Activated CD8-positive, alpha-beta memory T cell treated with anti-CD3 and anti-CD28 coated beads for 36 hours (primary cell): ENCODE data around the gene NEBL. TPM values are rescaled to one million over a fixed set of nuclear protein-coding genes. Genes with fewer than 3 reads are reported as not detected.

Source experiments
- CTCF ChIA-PET: fragments of 350-600 bp; sonication (Branson Sonifier 250); formaldehyde crosslinking; loops from one replicate; lab custom pipeline; 2021; ENCODE audit warnings: antibody characterized with exemption; lab: Charles Lee
- POLR2A ChIA-PET: fragments of 350-600 bp; sonication (Branson Sonifier 250); formaldehyde crosslinking; loops from one replicate; lab custom pipeline; 2021; ENCODE audit warnings: antibody characterized with exemption; lab: Charles Lee
- total RNA-seq, 2 experiments: library from RNA; stranded (reverse); gene quantifications; one replicate each; pipeline ENCODE4 v1.2.3, GENCODE V29; 2021

Gene NEBL
- total RNA-seq, 2 experiments from 2014 or later: 0.46 to 0.51 TPM

DNA sequence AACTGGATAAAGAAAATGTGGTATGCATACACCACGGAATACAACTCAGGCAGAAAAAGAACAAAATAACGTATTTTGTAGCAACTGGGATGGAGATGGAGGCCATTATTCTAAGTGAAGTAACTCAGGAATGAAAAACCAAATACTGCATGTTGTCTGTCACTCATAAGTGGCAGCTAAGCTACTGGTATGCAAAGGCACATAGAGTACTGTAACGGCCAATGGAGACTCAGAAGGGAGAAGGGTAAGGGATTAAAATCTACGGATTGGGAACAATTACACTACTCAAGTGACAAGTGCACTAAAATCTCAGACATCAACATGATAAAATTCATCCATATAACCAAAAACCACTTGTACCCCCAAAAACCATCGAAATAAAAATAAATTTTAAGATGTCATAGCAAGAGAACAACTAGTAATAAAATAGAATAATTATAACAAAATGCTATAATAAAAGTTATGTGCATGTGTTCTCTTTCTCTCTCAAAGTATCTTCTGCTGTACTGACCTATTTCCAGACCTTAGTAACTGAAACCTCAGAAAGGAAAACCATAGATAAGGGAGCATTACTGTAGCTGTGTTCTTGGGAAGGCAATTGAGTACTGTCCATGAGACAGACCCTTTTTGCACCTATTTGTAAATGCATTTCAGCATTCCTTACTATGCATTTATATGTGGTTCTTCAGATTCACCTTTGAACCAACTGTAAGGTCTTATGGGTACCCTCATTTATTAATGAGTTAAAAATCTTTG is 6.7 kb upstream of the NEBL start:
- CTCF ChIA-PET: no interaction called here
- POLR2A ChIA-PET: no interaction called here

DNA sequence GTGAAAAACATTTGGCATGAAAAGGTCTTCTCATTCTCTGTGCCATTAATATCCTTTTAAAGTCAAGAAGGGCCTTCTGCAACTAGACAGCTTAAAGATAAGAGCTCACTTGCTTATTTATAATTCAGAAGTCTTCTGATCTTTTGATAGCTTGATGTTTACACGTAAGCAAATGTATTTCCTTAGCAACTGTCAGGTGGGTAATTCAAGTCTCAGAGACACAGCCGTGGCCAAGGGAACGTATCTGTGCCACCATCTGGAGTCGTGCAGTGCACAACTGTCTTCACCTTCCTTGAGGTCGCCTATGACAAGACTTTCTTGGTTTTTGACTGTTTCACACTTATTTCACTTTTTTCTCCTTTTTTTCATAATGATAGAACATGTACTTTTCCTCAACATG is 4.0 kb upstream of the NEBL start:
- ChIA-PET POLR2A (no interaction called here), CTCF (no interaction called here)

DNA sequence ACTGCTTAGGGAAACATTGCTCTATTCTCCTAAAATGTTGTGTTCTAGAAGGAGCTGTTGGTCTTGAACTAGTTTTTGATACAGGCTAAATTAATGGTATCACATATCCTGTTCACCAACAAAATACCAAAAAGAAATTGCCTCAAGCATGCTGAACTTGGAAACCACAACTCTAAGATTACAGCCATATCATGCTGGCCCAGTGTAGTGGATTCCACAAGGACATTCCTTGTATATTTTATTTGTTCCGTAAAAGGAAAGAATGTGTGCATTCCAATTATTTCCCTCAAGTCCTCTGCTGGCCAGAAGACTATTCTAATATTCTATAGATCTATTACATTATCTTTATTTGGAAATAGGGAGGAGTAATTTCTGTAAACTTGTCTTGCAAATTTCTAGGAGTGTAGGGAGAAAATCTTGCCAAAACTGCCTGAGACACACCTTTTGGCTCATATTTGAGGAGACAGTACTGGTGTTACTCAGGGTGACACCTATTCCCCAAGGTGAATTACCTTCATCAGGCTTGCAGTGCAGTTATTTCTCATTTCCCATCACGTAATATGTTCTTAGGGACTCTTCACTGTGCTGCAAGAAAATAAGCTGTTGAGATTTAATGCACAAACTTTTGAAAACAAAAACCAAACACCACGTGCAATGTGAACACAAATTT is 1.9 kb upstream of the NEBL start:
- ChIA-PET CTCF (no interaction called here), POLR2A (no interaction called here)

DNA sequence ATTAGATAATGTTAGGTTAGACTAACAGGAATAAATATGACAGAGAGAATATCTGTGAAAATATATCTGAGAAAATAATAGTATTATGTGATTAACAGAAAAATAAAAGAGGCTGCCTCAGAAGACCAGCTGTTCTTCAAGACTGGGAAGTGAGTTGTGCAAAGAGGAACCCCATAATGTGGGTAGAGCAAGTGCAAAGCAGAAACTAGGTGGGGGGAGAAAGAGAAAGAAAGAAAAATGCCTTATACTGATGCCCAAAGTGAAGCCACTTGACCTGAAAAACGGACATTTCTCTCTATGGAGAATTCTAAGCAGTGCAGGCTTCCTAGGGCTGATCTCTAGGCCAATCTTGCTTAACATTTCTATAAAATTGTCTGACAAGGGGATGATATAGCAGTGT is 3.8 kb downstream of the NEBL start:
- ChIA-PET POLR2A (no interaction called here), CTCF (no interaction called here)

DNA sequence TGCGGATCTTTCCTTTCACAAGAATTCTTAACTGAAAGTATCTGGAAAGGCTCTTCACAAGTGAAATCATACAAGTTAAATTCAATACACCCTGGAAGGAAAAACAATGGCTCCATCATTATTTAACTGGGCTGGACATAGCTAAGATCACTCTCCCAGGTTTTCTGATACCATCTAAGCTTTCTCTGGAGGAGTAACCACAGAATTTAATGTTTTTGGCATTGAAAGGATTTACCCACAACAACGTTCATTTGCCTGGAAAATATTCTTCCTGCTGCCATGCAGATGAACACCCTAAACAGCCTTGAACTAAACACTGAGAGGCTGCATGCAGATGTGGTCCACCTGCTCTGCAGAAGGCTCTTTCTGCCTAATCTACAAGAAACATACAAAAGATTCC is 4.3 kb downstream of the NEBL start:
- POLR2A ChIA-PET: no interaction called here
- CTCF ChIA-PET: no interaction called here

DNA sequence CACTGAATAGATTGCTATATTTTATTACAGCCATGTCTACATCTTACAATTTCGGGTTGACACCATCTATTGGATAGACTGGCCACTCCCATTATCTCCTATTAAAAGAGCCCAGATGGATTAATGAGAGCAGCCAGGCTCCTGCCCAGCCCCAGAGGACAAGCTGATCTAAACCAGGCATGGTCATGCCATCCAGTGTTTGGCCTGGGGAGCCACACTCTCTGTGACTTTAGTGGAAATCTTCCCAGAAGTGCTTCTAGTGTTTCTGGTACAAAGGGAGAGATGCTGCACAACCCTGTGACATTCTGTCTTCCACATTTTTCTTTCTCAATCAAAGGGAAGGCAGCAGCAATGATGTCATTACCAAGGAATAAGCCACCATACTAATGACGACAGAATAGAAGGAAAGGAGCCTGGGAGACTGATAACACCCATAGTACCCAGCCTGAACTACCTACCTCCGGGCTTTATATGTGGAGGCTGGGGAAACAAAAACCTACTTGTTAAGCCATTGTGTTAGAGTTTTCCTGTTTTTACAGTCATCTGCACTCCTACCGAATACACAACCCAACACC is 5.0 kb downstream of the NEBL start:
- POLR2A ChIA-PET: no interaction called here
- CTCF ChIA-PET: no interaction called here

DNA sequence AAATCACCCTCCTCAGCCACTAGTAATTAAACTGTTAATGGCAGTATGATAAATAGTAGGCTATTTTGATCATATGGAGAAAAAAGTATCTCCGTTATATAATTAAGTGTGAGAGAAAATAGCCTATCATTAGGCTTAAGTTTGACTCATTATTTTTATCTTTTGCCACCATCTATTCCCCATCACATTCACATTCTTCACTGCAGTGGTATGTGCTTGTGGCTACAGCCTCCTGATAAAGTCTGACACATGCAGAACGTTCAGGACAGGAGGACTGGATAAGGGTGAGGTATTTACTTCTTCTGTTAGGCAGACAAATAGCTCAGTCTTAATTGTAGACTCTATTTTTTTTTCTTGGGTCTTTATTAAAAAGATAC is 5.8 kb downstream of the NEBL start:
- CTCF ChIA-PET: no interaction called here
- POLR2A ChIA-PET: no interaction called here

DNA sequence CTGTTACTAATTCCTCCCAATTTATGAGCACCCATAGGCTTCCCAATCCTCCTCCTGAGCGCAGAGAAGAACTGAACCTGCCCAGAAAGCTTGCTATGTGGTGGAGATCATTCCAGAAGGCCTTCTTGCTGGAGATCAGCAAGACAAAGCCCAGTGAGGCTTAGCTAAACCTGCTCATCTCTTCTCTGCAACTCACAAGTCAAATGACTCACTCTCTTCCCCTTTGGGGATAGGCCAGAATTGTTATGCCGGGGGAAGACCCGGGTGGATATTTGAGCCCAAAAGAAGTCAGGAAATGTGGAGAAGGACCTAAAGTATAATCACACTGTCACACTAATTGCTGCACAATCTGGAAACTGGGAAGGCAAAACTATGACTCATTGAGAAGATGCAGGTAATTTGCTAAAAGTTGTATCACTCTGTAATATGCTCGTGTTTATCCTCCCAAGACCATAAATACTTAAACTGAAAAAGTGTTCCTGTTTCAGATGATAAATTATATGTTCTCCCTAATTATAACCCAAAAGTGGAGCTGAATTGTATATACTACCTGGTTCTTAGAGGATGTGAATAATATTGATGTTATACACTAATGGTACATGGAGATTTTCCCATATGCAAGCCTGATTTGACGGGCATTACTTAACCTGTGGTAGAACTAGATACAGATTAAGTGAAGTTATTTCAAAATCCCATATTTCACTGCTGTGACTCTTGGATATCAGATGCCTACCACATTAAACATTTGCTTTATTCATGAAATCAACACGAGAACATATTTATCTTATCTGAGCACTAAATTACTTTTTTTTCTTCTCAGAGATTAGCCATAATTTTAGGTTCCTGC is 6.4 kb downstream of the NEBL start:
- ChIA-PET POLR2A (no interaction called here), CTCF (no interaction called here)

DNA sequence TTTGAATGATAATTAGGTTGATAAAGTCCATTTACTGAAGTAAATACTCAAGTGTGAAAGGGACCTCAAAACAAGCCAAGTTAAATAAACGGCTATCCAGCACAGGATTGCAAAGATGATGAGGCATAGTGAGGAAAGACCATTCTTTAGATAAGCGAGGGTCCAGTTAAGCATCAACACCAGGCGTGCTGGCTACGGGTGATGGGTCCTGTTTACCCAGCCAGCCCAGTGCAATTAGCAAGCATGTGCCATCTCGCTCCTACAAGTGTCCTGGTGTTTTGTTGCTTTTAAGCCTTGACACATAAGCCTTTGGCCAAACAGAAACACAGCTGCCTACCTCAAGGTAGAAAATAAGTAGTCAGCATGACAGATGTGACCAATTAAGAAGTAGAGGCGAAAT is 7.1 kb downstream of the NEBL start:
- CTCF ChIA-PET: no interaction called here
- POLR2A ChIA-PET: no interaction called here

DNA sequence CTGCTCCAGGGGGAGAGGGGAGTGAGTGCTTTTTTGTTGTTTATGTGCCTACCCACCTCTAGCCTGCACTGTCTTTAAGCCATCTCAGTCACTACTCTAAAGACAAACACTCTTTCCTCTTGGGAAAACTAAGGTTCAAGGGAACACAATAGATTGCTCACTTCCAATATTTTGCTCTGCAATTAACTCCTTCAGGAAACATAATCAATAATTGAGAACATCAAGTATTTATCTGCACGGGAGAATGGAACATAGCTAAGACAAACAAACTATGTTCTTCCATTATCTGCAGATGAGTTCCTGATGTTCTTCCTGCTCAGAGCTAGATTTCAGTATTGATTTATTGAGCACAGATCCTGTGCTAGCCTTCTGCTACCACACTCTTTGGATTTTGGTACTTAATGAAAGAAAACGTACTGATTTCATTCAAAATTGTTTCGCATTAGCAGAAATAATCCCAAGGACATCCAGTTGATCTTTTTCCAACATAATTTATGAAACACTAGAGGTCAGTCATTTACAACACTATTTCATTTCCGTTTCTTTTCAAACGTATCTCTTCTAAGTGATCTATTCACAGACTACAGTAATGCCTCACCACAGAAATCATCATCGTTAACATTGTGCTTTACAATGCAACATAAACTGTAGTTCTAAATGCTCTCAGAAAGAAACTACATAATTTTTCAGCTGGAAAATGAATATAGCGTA is 8.3 kb downstream of the NEBL start:
- POLR2A ChIA-PET: no interaction called here

DNA sequence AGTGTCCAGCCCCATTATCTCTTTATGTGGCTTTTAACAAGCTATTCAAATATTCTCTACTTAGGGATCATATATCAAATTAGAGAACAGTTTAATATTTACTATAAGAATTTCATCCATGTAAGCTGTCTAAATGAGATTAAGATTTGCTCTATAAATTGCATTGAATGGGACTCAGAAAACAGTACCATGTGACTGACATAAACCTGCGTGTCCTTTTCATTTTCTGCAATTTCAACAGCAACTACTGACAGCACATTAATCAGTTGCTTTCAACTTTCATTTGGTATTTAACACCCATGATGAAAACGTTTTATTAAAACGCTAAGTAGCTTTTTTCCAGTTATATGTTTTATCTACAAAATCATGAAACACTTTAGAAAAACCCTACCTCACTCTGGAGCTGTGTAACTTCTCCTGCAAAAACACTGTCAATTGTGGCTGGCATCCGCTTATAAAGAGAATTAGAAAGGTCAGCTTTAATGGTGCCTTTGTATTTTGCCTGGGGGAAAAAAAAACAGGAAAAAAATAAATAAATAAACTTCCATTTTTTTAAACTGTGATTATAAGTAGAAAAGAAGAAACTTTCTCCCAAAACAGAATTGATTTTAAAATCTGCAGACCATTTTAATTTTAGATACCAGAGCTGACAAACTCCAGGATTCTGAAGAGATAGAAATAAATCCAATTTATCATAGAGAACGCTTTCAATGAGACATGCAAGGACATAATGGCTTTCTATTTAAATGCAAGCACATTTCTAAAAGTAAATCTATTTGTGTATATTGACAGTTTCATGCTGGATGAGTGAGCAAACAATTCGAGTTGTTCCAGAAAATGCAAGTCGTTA is 9.2 kb downstream of the NEBL start:
- ChIA-PET POLR2A (no interaction called here), CTCF (no interaction called here)

More for the DNA sequence above, 8.3 kb downstream of the NEBL start:
- CTCF ChIA-PET: no interaction called here

DNA sequence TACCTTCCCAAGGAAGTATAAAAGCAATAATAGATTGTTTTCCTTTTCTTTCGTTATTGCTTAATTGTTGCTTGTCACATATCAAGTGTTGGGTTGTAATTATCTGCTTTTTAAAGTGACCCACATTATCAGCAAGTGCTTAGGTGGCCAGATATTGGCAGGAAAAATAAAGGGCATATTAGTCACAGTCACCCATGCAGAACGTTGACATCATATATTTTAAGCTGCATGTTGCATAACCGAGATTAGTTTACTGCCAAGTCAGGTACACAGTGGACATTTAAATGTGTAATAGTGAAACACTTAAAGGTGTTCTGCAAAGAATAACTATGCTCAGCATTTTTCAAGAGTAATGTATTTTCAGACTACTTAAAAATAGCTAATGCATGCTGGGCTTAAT is 11.4 kb downstream of the NEBL start:
- ChIA-PET CTCF (no interaction called here), POLR2A (no interaction called here)

DNA sequence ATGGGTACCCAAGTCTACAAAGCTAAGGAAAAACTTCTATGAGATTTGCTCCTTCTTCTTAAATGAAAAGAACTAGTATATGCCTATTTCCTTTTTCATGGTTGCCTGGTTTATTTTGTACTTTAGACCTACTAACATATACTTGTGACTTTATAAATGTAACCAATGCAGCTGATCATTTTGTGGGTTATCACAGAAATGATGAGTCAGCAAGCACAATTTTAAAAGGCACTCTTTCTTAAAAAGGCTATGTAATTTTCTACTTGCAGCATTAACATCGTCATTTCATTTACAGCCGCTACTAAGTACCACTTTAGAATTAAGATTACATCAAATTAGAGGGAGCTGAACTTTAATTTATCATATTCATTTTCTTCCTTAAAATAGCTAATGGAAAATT is 13.6 kb downstream of the NEBL start:
- ChIA-PET CTCF (interaction anchor here (1.2 kb wide), 1 partner anchor 9 kb away, joined by 3 read pairs; no protein-coding TSS in a partner anchor), POLR2A (no interaction called here)

DNA sequence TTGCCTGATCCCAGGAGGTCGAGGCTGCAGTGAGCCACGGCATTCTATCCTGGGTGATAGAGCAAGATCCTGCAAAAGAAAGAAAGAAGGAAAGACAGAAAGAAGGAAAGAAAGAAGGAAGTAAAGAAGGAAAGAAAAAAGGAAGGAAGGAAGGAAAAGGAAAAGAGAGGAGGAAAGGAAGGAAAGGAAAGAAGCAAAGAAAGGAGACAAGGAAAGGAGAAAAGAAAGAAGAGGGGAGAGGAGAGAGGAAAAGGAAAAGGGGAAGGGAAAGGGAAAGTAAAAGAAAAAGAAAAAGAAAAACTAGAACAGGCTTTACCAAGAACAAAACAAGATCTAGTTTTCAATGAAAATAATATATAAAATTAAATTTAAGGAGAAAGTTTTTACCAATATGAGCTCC is 15.0 kb downstream of the NEBL start:
- CTCF ChIA-PET: no interaction called here
- POLR2A ChIA-PET: no interaction called here

DNA sequence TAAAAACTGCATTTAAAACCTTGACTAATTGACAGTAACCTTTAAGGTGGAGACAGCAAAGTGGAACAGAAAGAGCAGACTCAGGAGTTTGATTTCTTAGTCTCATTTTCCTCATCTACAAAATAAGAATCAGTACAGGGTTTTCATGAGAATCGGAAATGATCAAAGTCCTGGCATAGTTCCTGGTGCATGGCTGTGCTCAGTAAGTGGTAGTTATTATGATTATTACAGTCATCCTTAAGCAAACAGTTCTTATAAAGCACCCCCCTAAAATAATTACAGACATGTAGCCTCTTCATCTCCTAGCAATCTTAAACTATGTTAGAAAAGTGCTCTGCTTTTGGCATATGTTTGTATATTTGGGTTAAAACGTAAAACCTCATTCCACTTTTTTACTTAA is 18.0 kb downstream of the NEBL start:
- POLR2A ChIA-PET: no interaction called here
- CTCF ChIA-PET: no interaction called here

DNA sequence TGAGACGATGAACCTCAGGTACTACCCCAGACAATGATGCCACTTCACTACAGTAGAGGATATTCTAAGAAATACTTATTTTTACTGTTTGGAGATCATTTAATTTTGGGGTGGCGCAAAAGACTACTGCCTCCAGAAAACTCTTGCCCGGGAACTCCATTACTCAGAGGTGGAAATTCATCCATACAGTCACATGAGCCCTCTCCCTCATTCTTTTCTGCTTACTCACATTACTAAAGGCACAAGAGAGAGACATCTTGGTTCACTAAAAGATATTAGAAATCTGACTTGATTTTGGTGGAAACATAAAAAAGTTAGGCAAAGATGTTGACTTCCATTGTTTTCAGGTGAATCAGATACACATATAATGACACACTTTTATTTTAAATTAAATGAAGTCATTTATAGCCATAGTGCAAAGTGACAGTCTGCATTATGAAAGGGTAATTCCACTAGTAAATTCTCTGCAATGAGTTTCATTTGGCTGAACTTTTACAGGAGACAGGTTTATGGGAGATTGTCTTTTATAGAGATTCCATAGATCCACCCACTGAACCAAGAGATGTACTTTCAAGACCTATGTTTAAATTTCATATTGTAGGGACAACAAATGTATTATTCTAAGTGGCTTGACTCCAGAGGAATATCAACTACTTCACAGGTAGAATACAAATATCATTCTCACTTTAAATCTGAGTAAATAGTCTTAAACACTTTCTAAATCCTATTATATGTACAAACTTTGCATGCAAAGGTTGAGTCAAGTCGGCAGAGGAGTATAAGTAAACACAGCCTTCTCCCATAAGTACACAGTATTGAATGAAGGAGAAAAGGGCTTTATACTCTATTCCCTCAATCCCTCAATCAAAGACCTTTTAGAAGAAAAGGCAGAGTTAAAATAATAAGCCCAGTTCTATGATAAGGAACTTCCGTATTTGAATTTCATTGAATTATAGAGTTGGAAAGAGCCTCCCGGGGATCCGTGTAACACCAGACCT is 18.8 kb downstream of the NEBL start:
- ChIA-PET POLR2A (no interaction called here), CTCF (no interaction called here)

DNA sequence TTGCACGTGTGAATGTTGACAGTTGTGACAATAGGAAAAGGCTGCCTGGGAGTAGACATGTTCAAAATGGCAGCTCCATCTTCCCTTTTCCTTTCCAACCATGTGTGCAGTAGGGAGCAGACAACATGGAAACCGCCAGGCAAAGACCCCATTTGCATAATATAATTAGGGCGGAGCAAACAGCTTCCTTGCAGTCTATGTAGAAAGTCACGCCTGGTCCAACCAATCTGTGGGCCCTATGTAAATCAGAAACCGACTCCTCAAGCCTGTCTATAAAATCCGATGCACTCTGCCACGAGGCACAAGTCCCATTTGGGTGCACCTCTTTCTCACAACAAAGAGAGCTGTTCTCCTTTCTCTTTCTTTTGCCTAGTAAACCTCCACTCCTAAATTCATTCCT is 19.6 kb downstream of the NEBL start:
- ChIA-PET CTCF (no interaction called here), POLR2A (no interaction called here)
